ENCODE measurements around the gene KCNH1.

GRCh38 chr1:211126622-211127021 is 7.3 kb downstream of the KCNH1 start:
- no peak for TF ChIP-seq CTCF (IDR thresholded peaks at IDR 0.05; ENCODE audit: insufficient read depth, low read depth, low read length)
- no peak for TF ChIP-seq EZH2 (IDR thresholded peaks at IDR 0.05; ENCODE audit: insufficient read depth, low read length)

Measured in astrocyte (in vitro differentiated cells and primary cell).